Activated naive CD8-positive, alpha-beta T cell (primary cell): ENCODE results near the gene NUP205.

Experiments
- H3K27ac Mint-ChIP-seq: one replicate; pipeline ENCODE4 v1.8.0; 2021; ENCODE audit warnings: mixed read lengths
- H3K27me3 Mint-ChIP-seq: one replicate; pipeline ENCODE4 v1.8.0; 2021; ENCODE audit warnings: mixed read lengths
- H3K36me3 Mint-ChIP-seq: one replicate; pipeline ENCODE4 v1.8.0; 2021; ENCODE audit warnings: mixed read lengths
- H3K4me1 Mint-ChIP-seq: one replicate; pipeline ENCODE4 v1.8.0; 2021; ENCODE audit warnings: low read depth, mixed read lengths
- H3K4me3 Mint-ChIP-seq: one replicate; pipeline ENCODE4 v1.8.0; 2021; ENCODE audit warnings: mild to moderate bottlenecking, mixed read lengths
- H3K9me3 Mint-ChIP-seq: one replicate; pipeline ENCODE4 v1.8.0; 2021; ENCODE audit warnings: low read depth, mixed read lengths

Gene NUP205

DNA sequence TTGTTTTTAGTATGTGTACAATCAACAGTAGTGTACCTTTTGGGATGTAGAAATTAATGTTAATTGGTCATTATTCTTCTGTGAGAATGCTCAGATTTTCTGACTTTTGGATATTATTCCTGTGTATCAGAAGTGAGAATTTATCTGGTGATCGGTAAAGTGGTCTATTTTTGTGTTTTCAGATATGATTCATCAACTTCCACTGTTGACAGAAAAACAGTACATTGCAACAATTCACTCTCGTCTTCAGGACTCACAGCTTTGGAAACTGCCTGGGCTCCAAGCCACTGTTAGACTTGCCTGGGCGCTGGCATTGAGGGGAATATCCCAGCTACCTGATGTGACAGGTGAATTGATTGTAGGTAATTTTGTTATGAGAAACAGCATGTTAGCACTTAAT, 20.9 kb downstream of the NUP205 start:
- Mint-ChIP-seq H3K4me3 (no peak overlapping the region), H3K27me3 (no peaks in the 10 kb centered on the region), H3K9me3 (no peaks in the 10 kb centered on the region), H3K36me3 (peaks cover 15% of the 10 kb centered on the region), H3K4me1 (peaks cover 8% of the 10 kb centered on the region), H3K27ac (peak overlapping the region; percentile 34)

DNA sequence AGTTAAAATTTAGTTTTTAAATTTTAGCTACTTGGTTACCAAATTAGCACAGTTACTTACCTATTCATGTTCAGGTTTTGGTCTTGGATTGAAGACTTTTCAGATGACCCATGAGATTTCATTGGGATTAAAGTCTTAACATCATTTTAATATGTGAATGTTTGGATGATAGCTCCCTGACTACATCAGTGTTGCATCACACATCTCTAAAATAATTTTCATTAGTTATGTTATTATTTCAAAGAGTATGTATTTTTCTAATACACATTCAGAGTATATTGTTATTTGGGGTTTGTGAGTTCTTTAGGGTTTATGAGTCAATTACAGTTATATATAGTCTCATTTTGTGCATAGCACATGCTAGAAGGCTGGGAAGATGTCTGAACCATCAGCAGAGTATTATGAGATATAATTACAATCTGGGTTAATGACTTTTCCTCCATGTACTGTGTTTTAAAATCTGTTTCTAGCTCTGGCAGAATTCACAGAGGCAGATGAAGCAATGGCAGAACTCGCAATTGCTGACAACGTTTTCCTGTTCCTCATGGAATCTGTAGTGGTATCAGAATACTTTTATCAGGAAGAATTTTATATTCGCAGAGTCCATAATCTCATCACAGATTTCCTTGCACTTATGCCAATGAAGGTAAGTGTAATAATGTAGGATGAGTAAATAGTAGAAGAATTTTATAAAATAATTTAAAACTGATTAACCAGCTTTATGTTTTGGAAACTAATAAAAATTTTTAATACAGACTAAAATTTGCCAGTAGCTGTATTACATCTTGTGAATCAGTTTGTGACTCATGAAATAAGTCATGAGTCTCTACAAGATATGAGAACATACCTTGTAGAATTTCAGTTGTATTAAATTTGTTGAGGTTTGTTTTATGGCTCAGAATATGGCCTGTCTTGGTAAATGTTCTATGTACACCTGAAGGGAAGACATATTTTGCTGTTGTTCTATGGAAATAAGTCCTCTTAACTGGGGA, 26.9 kb downstream of the NUP205 start:
- Mint-ChIP-seq H3K4me1 (no peaks in the 10 kb centered on the region), H3K27ac (no peak overlapping the region), H3K36me3 (peaks cover 10% of the 10 kb centered on the region), H3K27me3 (no peaks in the 10 kb centered on the region), H3K4me3 (no peak overlapping the region), H3K9me3 (no peaks in the 10 kb centered on the region)

DNA sequence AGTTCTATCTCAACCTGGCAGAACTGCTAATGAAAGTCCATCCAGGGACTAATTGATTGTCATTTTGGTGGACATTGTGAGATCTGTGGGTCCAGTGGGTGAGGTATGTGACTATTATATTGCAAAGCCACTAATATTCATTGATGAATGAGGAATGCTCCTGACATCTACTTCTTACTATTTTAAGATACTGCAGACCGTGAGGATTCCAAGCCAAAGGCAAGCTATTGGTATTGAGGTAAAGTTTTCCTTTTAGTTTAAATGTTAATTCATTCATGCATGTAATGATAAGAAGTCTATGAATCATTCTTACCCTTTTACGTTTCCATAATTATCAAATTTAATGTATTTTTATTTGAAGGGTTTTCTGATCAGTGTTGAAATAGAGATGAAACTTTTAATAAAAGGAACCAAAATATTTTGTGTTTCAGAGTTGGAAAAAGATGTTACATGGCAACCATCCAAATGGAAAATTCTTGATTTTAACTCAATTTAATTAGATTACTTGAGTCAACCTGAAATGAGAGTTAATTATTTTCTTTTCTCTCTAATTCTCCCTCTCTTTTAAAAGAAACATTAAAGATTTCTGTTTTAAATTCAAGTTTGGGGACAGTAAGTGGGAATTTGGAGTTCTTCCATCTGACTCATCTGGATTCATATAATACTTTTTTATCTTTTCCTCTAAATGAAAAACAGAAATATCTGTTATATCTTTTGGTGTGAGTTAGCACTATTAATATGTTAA, 39.6 kb downstream of the NUP205 start:
- no peak overlapping the region for H3K4me3 Mint-ChIP-seq
- no peaks in the 10 kb centered on the region for H3K27me3 Mint-ChIP-seq
- H3K9me3 Mint-ChIP-seq = no peaks in the 10 kb centered on the region
- no peak overlapping the region for H3K27ac Mint-ChIP-seq
- H3K36me3 Mint-ChIP-seq = peaks cover 6% of the 10 kb centered on the region
- no peaks in the 10 kb centered on the region for H3K4me1 Mint-ChIP-seq

DNA sequence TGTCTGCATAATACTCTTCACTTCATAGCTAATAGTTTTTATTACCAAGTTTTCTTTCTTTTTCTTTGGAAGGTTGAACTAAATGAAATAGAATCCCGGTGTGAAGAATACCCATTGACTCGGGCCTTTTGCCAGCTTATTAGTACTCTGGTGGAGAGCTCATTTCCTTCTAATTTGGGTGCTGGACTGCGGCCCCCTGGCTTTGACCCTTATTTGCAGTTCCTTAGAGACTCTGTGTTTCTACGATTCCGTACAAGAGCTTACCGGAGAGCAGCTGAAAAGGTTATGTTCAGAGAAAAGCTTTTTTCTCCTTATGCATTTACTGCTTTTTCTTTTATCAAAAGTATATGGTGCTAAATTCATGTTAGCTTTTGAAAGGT, 40.2 kb downstream of the NUP205 start:
- peaks cover 6% of the 10 kb centered on the region for H3K36me3 Mint-ChIP-seq
- no peak overlapping the region for H3K27ac Mint-ChIP-seq
- H3K27me3 Mint-ChIP-seq = no peaks in the 10 kb centered on the region
- no peaks in the 10 kb centered on the region for H3K9me3 Mint-ChIP-seq
- H3K4me3 Mint-ChIP-seq = no peak overlapping the region
- no peaks in the 10 kb centered on the region for H3K4me1 Mint-ChIP-seq

DNA sequence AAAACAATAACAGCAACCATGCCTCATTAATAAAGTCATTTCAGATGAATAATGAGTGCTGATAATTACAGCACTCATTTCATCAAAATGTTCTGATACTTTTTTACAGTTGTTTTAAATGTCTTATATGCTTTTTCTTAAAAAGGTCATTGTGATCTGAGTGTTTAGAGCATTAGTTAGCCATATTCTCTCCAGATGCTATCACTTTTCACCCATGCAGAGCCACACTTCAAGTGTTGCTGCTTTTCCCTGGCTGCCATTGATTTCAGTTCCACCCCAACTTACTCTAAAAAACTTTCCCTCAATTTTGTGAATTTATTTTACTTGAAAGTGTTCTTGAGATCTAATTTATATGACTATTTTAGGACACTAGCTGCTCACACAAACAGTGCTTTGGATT, 41.8 kb downstream of the NUP205 start:
- no peak overlapping the region for H3K27ac Mint-ChIP-seq
- no peaks in the 10 kb centered on the region for H3K4me1 Mint-ChIP-seq
- H3K4me3 Mint-ChIP-seq = no peak overlapping the region
- no peaks in the 10 kb centered on the region for H3K9me3 Mint-ChIP-seq
- H3K36me3 Mint-ChIP-seq = peaks cover 6% of the 10 kb centered on the region
- H3K27me3 Mint-ChIP-seq = no peaks in the 10 kb centered on the region

DNA sequence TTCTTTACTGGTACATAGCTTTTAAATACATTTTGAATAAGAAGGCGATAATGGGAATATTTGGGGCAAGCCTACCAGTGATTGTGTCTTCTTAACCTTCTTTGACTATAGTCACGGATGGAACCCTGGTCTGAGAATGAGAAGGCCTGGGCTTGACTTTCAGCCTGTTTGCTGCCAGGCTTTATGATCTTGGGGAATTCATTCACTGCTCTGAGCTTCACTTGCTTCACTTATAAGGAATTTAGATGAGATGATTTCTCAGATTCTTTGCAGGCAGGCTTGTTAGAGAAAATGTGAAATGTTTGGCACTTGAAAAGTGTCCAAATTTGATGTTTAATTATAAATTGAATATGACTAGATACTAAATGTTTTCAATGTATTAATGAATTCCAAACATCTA, 42.5 kb downstream of the NUP205 start:
- no peaks in the 10 kb centered on the region for H3K9me3 Mint-ChIP-seq

DNA sequence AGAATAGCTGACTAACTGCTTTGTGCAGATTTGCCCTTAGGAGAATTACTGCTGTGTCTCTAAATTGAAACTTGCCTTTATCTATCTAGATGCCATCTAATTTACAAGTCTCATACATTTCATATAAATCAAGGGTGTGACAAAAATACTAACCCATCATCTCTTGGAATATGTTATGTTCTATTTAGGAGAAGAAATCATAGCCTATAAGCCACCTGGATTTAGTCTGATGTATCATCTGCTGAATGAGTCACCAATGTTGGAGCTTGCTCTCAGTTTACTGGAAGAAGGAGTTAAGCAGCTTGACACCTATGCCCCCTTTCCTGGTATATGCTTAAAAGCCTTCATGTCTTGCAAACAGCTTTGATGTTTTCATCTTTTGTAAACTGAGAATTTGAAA, 43.5 kb downstream of the NUP205 start:
- H3K27ac Mint-ChIP-seq = no peak overlapping the region
- H3K9me3 Mint-ChIP-seq = no peaks in the 10 kb centered on the region
- H3K4me1 Mint-ChIP-seq = no peaks in the 10 kb centered on the region
- no peaks in the 10 kb centered on the region for H3K27me3 Mint-ChIP-seq
- no peak overlapping the region for H3K4me3 Mint-ChIP-seq
- peaks cover 8% of the 10 kb centered on the region for H3K36me3 Mint-ChIP-seq

More for the DNA sequence above, 42.5 kb downstream of the NUP205 start:
- Mint-ChIP-seq H3K27ac (no peak overlapping the region), H3K36me3 (peaks cover 8% of the 10 kb centered on the region), H3K27me3 (no peaks in the 10 kb centered on the region), H3K4me1 (no peaks in the 10 kb centered on the region), H3K4me3 (no peak overlapping the region)

DNA sequence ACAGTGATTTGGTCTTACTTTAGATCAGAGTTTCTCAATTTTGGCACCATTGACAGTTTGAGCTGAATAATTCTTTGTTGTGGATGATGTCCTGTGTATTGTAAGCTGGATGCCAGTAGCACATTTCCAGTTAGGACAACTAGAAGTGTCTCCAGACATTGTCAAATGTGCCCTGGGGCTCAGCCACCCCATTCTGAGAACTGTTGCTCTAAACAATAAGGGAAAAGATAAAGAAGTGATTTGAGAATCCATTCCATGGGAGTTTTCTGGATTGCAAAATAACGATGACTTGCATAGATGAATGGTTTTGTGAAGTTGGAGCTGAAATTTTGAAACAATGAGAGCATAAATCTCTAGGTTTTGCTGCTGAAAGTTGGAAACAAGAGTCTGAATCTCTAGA, 44.6 kb downstream of the NUP205 start:
- Mint-ChIP-seq H3K4me1 (no peaks in the 10 kb centered on the region), H3K36me3 (peaks cover 13% of the 10 kb centered on the region), H3K9me3 (no peaks in the 10 kb centered on the region), H3K27ac (no peak overlapping the region), H3K4me3 (no peak overlapping the region), H3K27me3 (no peaks in the 10 kb centered on the region)

DNA sequence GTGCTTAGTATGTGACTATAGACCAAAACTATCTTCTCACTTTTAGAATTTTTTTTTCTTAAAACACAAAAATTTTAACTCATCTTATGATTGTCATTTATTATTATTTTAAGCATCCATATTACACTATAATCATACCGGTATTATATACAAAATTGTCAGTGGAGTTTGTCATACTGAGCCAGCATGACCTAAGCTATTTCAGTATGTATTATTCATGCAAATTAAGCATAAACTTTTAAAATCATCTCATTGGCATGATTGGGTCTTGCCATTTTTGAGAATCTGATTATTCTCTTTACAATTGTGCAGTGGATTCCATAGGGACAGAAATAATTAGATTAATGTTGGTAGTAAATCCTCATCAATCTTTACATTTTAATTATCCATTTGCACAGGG, 58.4 kb downstream of the NUP205 start:
- no peak overlapping the region for H3K4me3 Mint-ChIP-seq
- peaks cover 11% of the 10 kb centered on the region for H3K36me3 Mint-ChIP-seq
- H3K4me1 Mint-ChIP-seq = no peaks in the 10 kb centered on the region
- no peak overlapping the region for H3K27ac Mint-ChIP-seq
- H3K27me3 Mint-ChIP-seq = no peaks in the 10 kb centered on the region
- H3K9me3 Mint-ChIP-seq = no peaks in the 10 kb centered on the region

DNA sequence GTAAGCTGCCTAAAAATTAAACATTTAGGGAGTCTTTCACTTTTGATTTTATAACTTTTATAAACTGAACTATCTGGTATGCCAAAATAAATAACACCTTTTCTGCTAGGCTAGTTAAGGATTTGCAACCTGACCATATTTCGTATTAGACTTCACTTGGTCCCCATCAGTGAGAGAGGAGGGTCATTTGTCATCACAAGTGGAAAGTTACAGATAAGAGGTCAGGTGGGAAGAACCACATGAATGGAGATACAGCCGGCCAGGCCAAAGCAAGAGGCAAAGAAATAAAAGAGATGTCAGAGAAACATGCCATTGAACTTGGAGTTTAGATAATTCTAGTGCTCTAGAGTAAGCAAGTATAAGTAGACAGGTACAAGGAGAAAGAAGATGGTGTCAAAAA, 60.1 kb downstream of the NUP205 start:
- no peak overlapping the region for H3K27ac Mint-ChIP-seq
- no peak overlapping the region for H3K4me3 Mint-ChIP-seq
- H3K9me3 Mint-ChIP-seq = no peaks in the 10 kb centered on the region
- no peaks in the 10 kb centered on the region for H3K4me1 Mint-ChIP-seq
- H3K36me3 Mint-ChIP-seq = peaks cover 8% of the 10 kb centered on the region
- H3K27me3 Mint-ChIP-seq = no peaks in the 10 kb centered on the region

DNA sequence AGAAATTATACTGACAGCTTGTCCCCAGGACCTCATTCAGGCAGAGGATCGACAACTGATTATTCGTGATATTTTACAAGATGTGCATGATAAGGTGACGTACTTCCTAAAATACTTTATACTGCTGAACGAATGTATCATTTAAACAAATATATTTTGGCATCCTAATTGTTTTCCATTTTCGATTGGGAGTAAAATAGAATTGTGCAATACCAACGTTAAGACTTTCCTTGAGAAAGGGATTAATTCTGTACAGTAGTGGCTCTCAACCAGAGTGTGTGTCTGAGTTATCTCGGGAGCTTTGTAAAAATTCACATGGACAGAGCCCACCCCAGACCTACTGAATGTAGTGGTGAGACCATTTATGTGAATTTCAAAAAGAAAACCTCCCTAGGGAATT, 60.8 kb downstream of the NUP205 start:
- H3K4me1 Mint-ChIP-seq = no peaks in the 10 kb centered on the region
- peak overlapping the region; percentile 28 for H3K27ac Mint-ChIP-seq
- no peaks in the 10 kb centered on the region for H3K27me3 Mint-ChIP-seq
- H3K4me3 Mint-ChIP-seq = no peak overlapping the region
- no peaks in the 10 kb centered on the region for H3K9me3 Mint-ChIP-seq
- H3K36me3 Mint-ChIP-seq = peaks cover 11% of the 10 kb centered on the region

DNA sequence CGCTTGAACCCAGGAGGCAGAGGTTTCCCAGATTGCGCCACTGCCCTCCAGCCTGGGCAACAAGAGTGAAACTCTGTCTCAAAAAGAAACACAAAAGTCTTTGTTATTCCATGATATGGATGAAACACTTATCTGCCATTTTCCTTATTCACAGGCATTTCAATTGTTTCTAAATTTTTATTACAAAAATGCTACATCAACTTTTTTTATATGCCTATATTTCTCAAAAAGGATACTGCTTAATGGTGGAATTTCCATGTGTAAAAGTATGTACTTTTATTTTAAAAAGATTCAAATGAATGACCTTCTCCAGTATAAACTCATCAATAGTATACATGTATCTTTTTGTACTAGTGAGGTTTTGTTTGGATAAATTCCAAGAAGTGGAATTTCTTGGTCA, 62.7 kb downstream of the NUP205 start:
- no peaks in the 10 kb centered on the region for H3K27me3 Mint-ChIP-seq

DNA sequence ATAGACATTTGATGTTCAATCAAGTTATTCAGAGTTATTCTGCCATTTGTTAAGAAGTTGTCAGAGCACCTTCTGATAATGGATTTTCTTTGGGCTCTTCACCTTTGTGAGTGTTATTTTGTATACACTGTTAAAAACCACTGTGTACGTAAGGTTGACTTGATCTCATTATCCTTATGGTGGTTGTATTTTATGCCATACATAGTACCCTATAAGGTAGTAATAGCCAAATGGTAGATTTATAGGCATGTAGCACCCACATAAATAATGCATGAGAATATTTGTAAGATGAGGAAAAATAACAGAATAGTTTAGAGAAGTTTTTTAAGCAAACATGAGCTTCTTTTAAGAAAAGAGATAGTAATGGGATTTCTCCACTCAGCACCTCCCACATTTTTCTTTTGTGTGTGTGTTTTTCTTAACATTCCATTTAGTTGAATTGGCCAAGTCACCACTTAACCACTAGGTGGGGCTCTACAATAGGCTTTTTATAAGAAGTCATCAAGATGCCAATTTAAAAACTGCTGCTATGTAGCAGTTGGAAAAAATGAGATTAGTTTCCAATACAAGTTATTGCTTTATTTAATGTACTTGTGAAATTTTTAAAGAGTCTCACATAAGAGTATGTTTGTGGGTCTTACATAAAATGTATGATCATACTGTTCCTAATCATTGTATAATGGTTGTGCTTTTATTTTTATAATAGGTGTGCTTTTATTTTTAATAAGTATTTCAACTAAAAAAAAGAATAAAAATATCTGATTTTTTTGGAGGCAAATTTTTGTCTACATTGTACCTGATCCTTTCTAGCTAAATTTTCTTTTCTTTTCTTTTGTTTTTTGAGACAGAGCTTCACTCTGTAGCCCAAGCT, 63.5 kb downstream of the NUP205 start:
- Mint-ChIP-seq H3K9me3 (no peaks in the 10 kb centered on the region), H3K27ac (no peak overlapping the region), H3K4me1 (no peaks in the 10 kb centered on the region), H3K27me3 (no peaks in the 10 kb centered on the region), H3K36me3 (peaks cover 15% of the 10 kb centered on the region), H3K4me3 (no peak overlapping the region)

More for the DNA sequence above, 62.7 kb downstream of the NUP205 start:
- Mint-ChIP-seq H3K27ac (no peak overlapping the region), H3K36me3 (peaks cover 13% of the 10 kb centered on the region), H3K4me3 (no peak overlapping the region), H3K4me1 (no peaks in the 10 kb centered on the region), H3K9me3 (no peaks in the 10 kb centered on the region)

DNA sequence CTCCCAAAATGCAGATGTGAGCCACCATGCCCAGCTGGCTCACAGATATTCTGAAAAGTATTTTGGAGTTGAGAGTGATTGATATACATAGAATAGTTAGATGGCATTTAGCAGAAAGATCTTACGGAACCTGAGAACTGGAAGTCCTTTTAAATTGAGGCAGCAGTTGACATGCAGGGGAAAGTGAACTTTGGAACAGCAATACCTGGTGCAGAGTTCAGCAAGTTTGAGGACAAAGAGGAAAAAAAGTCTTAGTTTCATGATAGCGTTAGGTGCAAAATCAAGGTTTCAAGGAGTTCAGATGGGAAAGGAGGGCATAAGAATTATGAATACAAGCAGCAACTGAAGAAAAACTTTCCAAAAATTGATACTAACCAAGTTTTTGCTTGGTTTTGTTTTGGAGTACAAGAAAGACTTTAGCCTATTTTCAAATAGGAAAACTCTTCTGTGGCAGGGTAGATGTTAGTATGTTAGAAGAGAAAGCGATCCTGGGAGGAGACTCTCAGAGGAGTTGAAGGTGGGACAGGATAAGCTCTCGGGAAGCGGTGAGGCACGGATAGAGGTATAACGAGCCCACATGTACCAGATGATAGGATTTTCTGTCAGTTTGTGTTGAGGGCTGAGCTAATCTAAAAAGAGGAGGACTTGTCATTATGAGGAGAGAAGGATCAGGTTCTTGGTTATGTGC, 76.6 kb downstream of the NUP205 start:
- no peaks in the 10 kb centered on the region for H3K4me1 Mint-ChIP-seq
- no peak overlapping the region for H3K27ac Mint-ChIP-seq
- H3K36me3 Mint-ChIP-seq = peaks cover 10% of the 10 kb centered on the region
- H3K27me3 Mint-ChIP-seq = no peaks in the 10 kb centered on the region
- no peaks in the 10 kb centered on the region for H3K9me3 Mint-ChIP-seq
- H3K4me3 Mint-ChIP-seq = no peak overlapping the region
